K562 (cell line): ENCODE data around the gene ZBTB20. TPM values are rescaled to one million over a fixed set of nuclear protein-coding genes. Genes with fewer than 3 reads are reported as not detected.

ENCODE experiments used
- ATAC-seq: fragments of 200-7000 bp; cut with Tn5 transposase; 3 replicates; pipeline ENCODE4 v1.9.1; 2020; ENCODE audit warnings: moderate library complexity
- BruUV-seq: library from RNA; stranded (reverse); fragments of 400-500 nt; replicated peaks from 2 replicates; lab custom pipeline; 2021; lab: Mats Ljungman, UMichigan
- CTCF ChIA-PET: fragments of 300-600 bp; formaldehyde crosslinking; extraction: SDS; loops from one replicate; lab custom pipeline; 2021; ENCODE audit warnings: low intra/inter-chr PET ratio; lab: Yijun Ruan, JAX
- POLR2A ChIA-PET: fragments of 300-600, 350-650 bp; sonication (Branson Sonifier 250); formaldehyde crosslinking; extraction: SDS; loops from one replicate; lab custom pipeline; 2021; ENCODE audit warnings: antibody characterized with exemption, inconsistent platforms; lab: Yijun Ruan, JAX
- DNase-seq, 4 experiments: peaks; one replicate each; pipeline versions ENCODE4 v3.0.0 to v3.0.0-alpha.2; 2011 to 2018; ENCODE audit warnings: low spot score in 3 of 4, mixed read lengths in 3 of 4; ENCODE audit errors: extremely low read depth in 1 of 4
- FAIRE-seq: peaks from 2 replicates; lab custom pipeline; 2011; peaks lifted over from hg19 to GRCh38; lab: Jason Lieb, UNC
- H2AFZ ChIP-seq: 2 replicates; pipeline ENCODE4 v1.6.0; 2011; ENCODE audit warnings: low read depth, low read length, control low read depth, inconsistent platforms
- H3K27ac ChIP-seq: fragments of 200-600 bp; 3 replicates; pipeline ENCODE4 v1.8.0; 2011; ENCODE audit warnings: low read depth, mild to moderate bottlenecking, control low read depth, inconsistent platforms, low read length, moderate library complexity, mixed read lengths; ENCODE audit errors: extremely low read depth
- H3K27me3 ChIP-seq, 2 experiments: fragments of 300-600 bp in 1 of 2; 2 replicates in 1 of 2; 3 replicates in 1 of 2; pipeline versions ENCODE4 v1.6.0 to v1.8.0; 2011; ENCODE audit warnings: inconsistent platforms in 2 of 2, low read length in 2 of 2, mild to moderate bottlenecking in 1 of 2, mixed read lengths in 1 of 2, moderate library complexity in 1 of 2; ENCODE audit not compliant: control insufficient read depth in 2 of 2, insufficient read depth in 2 of 2
- H3K36me3 ChIP-seq: fragments of 300-600 bp; 3 replicates; pipeline ENCODE4 v1.8.0; 2011; ENCODE audit warnings: mild to moderate bottlenecking, low read length, inconsistent platforms; ENCODE audit not compliant: control insufficient read depth, insufficient read depth
- H3K4me1 ChIP-seq, 2 experiments: fragments of 200-600 bp in 1 of 2; replicated peaks in 1 of 2; 2 replicates in 1 of 2; 3 replicates in 1 of 2; pipeline versions ENCODE4 v1.5.1 to v1.8.0; 2011; ENCODE audit warnings: inconsistent platforms in 2 of 2, low read length in 2 of 2, mild to moderate bottlenecking in 1 of 2, mixed read lengths in 1 of 2, moderate library complexity in 1 of 2; ENCODE audit not compliant: control insufficient read depth in 2 of 2, insufficient read depth in 2 of 2
- H3K4me2 ChIP-seq: 2 replicates; pipeline ENCODE4 v1.6.1; 2011; ENCODE audit warnings: low read length, control low read depth, inconsistent platforms, mixed read lengths; ENCODE audit not compliant: insufficient read depth
- H3K4me3 ChIP-seq: fragments of 200-600 bp; sonication (generic), shearing (Covaris generic); 2 replicates; pipeline ENCODE4 v1.5.1; 2016; ENCODE audit warnings: control low read depth, inconsistent platforms
- H3K79me2 ChIP-seq: fragments of 200-600 bp; 3 replicates; pipeline ENCODE4 v1.8.0; 2011; ENCODE audit warnings: low read length, inconsistent platforms; ENCODE audit not compliant: control insufficient read depth, insufficient read depth
- H3K9ac ChIP-seq, 2 experiments: 2 replicates each; pipeline versions ENCODE4 v1.6.0 to v1.6.1; 2011; ENCODE audit warnings: low read depth in 2 of 2, low read length in 2 of 2, control low read depth in 1 of 2, inconsistent platforms in 1 of 2, mild to moderate bottlenecking in 1 of 2, mixed read lengths in 1 of 2; ENCODE audit not compliant: insufficient read depth in 1 of 2
- H3K9me1 ChIP-seq: one replicate; pipeline ENCODE4 v1.6.0; 2011; ENCODE audit warnings: inconsistent platforms, mild to moderate bottlenecking, low read length, moderate library complexity; ENCODE audit not compliant: control insufficient read depth, insufficient read depth
- H3K9me3 ChIP-seq: replicated peaks from 2 replicates; pipeline ENCODE4 v1.5.1; 2011; ENCODE audit warnings: low read depth, low read length, inconsistent platforms; ENCODE audit not compliant: control insufficient read depth, insufficient read depth
- H4K20me1 ChIP-seq: replicated peaks from 2 replicates; pipeline ENCODE4 v1.6.1; 2011; ENCODE audit warnings: low read length, inconsistent platforms, mixed read lengths; ENCODE audit not compliant: control insufficient read depth, insufficient read depth
- BMI1 ChIP-seq: fragments of 150-350 bp; IDR thresholded peaks from 2 replicates; pipeline ENCODE4 v1.6.1; 2014; ENCODE audit warnings: low read length
- FIP1L1 ChIP-seq: fragments of 200-400 bp; formaldehyde crosslinking; IDR thresholded peaks from 2 replicates; pipeline ENCODE4 v1.6.1; 2018; ENCODE audit warnings: mild to moderate bottlenecking, low read depth, low read length; ENCODE audit not compliant: poor library complexity, severe bottlenecking
- IRF1 ChIP-seq: sonication (generic); formaldehyde crosslinking; IDR thresholded peaks from 2 replicates; pipeline ENCODE4 v1.8.0; 2022; ENCODE audit warnings: missing genetic modification reagents, mild to moderate bottlenecking, borderline replicate concordance
- NCOA4 ChIP-seq: fragments of 450-650 bp; IDR thresholded peaks from 2 replicates; pipeline ENCODE4 v1.6.1; 2018; ENCODE audit warnings: mild to moderate bottlenecking; ENCODE audit not compliant: partially characterized antibody
- NR2C2 ChIP-seq, 2 experiments: fragments of 200-800 bp in 1 of 2; sonication (Bioruptor generic) in 1 of 2; sonication (generic) in 1 of 2; formaldehyde crosslinking in 1 of 2; IDR thresholded peaks; 2 replicates each; pipeline versions ENCODE4 v1.6.1 to v1.8.0; 2016 to 2022; ENCODE audit warnings: mild to moderate bottlenecking in 1 of 2, missing compliant biosample characterization in 1 of 2, missing genetic modification characterization in 1 of 2, missing genetic modification reagents in 1 of 2
- POLR3A ChIP-seq: IDR thresholded peaks from 2 replicates; pipeline ENCODE4 v1.6.1; 2011; ENCODE audit warnings: borderline replicate concordance, mild to moderate bottlenecking, moderate library complexity; ENCODE audit not compliant: insufficient read length, insufficient read depth; ENCODE audit errors: extremely low read depth
- SMAD2 ChIP-seq: fragments of 150-350 bp; IDR thresholded peaks from 2 replicates; pipeline ENCODE4 v1.6.1; 2014; ENCODE audit warnings: low read depth, mild to moderate bottlenecking, low read length
- SPI1 ChIP-seq: IDR thresholded peaks from 2 replicates; pipeline ENCODE4 v1.6.1; 2011; ENCODE audit warnings: low read depth, low read length, control low read depth, borderline replicate concordance
- TBL1XR1 ChIP-seq, 2 experiments: IDR thresholded peaks; 2 replicates each; pipeline ENCODE4 v1.6.1; 2012; ENCODE audit warnings: improper control_type of control experiment in 2 of 2, low read length in 2 of 2, mild to moderate bottlenecking in 1 of 2
- ZNF436 ChIP-seq: fragments of 250-450, 450-650 bp; sonication (Bioruptor Pico); formaldehyde crosslinking; IDR thresholded peaks from 2 replicates; pipeline ENCODE4 v1.7.0; 2020; ENCODE audit warnings: mild to moderate bottlenecking
- ZNF449 ChIP-seq: fragments of 250-450 bp; sonication (Bioruptor Pico); IDR thresholded peaks from 2 replicates; pipeline ENCODE4 v1.8.0; 2022; ENCODE audit warnings: moderate library complexity, mild to moderate bottlenecking, inconsistent platforms
- WGBS: fragments of 100-300 bp; shearing (Covaris generic); methylation state at CpG from one replicate; pipeline ENCODE4 v1.1.6; 2016; ENCODE audit warnings: low coverage, mixed read lengths; ENCODE audit not compliant: insufficient coverage; ENCODE audit errors: missing lambda C conversion rate; 5-methylcytosine and 5-hydroxymethylcytosine counted together
- in situ Hi-C: fragments of 300-500 bp; cut with MboI; formaldehyde crosslinking; loops from 4 replicates; pipeline ENCODE4 v1.15.0; 2018; ENCODE audit warnings: inconsistent platforms, mixed read lengths
- intact Hi-C: fragments of 100-400 bp; cut with micrococcal nuclease; formaldehyde crosslinking; loops from 2 replicates; pipeline ENCODE4 v1.14.2; 2022
- polyA plus RNA-seq, 8 experiments: library from polyadenylated mRNA; depleted of rRNA in 4 of 8; stranded (reverse) in 5 of 8; unstranded in 3 of 8; fragments of >200 nt; fragmentation: Nextera tagmentation in 2 of 8; fragmentation: Illumina TruSeq in 1 of 8; extraction: Ambion mirVana in 2 of 8; extraction: Trizol in 1 of 8; gene quantifications; 2 replicates each; pipeline versions ENCODE4 v1.2.1 to v1.2.3, GENCODE V29; 2011 to 2014; ENCODE audit warnings: inconsistent platforms in 1 of 8, missing spikeins in 1 of 8
- total RNA-seq, 7 experiments: library from RNA; depleted of rRNA in 6 of 7; stranded (reverse); fragments of >200 nt in 6 of 7; fragmentation: Illumina TruSeq in 2 of 7; extraction: Trizol in 2 of 7; gene quantifications; 2 replicates each; pipeline versions ENCODE4 v1.2.1 to v1.2.3, GENCODE V29; 2011 to 2021; ENCODE audit warnings: low replicate concordance in 1 of 7
- TF ChIP-seq, protein P1 (sequence below): fragments of 450-650 bp; conservative IDR thresholded peaks from 2 replicates; pipeline ENCODE4 v1.6.1; 2016; ENCODE audit warnings: missing genetic modification characterization, low read depth, mild to moderate bottlenecking, control low read depth, missing compliant biosample characterization
- TF ChIP-seq, protein P2 (sequence below): fragments of 250-450 bp; sonication (Bioruptor Pico); IDR thresholded peaks from 2 replicates; pipeline ENCODE4 v1.8.0; 2021; ENCODE audit warnings: moderate library complexity, mild to moderate bottlenecking, inconsistent platforms

The ZBTB20 gene
- total and polyA plus RNA-seq, 9 of the 15 experiments (the other 6 are each of a cell fraction or from before 2014, with no cell fraction given), result 0.17 to 1.7 (median 0.45) TPM

DNA sequence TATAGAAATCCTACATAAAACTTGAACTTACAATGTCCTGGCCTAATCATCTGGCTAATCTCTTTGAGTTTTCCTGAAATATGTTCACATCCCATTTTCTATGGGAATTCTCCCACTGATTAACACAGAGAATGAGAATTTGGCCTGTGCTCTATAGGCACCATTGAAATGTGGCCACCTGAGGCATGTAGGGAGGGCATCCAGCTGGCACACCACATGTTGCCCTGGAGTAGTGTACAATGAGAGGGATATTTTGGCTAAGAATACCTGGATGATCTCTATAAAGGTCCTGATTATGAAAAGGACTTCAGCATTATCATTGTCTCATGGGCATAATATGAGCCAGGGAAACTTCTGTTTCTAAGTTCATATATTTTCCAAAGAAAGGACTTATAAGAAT, 324.0 kb downstream of the ZBTB20 start (continued):
- TF ChIP-seq IRF1 (CRISPR knock-in tag), result no peak

- Histone ChIP-seq H3K4me3 (no peak overlapping the region), H3K27ac (no peak overlapping the region), H3K4me1 (no peaks in the 10 kb centered on the region), H4K20me1 (no peaks in the 10 kb centered on the region), H3K36me3 (no peaks in the 10 kb centered on the region), H3K27me3 (no peaks in the 10 kb centered on the region), H3K9me1 (no peaks in the 10 kb centered on the region), H3K4me2 (no peak overlapping the region), H3K9me3 (no peaks in the 10 kb centered on the region), H3K9ac (no peak overlapping the region), H3K79me2 (no peaks in the 10 kb centered on the region), H2AFZ (no peak overlapping the region)
- POLR2A ChIA-PET, result no interaction called here
- ATAC-seq, result no peak
- CTCF ChIA-PET, result no interaction called here
- BruUV-seq, result no TSS peak
- no peak for FAIRE-seq
- intact Hi-C loops, result no loop called here
- in situ Hi-C loops, result no loop called here
- whole genome bisulfite sequencing, result 14% methylated on average over 2 of the region's 2 CpGs
- no peak for DNase-seq
- TF ChIP-seq NCOA4 (no peak), ZNF449 (CRISPR knock-in tag) (no peak), POLR3A (no peak), ZNF436 (no peak), NR2C2 (CRISPR knock-in tag; IDR thresholded peaks at IDR 0.05) (no peak), NR2C2 (tag; IDR thresholded peaks at IDR 0.05) (no peak), FIP1L1 (no peak), SMAD2 (no peak), TBL1XR1 (IDR thresholded peaks at IDR 0.05; ENCODE audit: low read length in 2 of 2) (no peak), BMI1 (no peak), SPI1 (no peak)
- TF ChIP-seq, protein P1, sequence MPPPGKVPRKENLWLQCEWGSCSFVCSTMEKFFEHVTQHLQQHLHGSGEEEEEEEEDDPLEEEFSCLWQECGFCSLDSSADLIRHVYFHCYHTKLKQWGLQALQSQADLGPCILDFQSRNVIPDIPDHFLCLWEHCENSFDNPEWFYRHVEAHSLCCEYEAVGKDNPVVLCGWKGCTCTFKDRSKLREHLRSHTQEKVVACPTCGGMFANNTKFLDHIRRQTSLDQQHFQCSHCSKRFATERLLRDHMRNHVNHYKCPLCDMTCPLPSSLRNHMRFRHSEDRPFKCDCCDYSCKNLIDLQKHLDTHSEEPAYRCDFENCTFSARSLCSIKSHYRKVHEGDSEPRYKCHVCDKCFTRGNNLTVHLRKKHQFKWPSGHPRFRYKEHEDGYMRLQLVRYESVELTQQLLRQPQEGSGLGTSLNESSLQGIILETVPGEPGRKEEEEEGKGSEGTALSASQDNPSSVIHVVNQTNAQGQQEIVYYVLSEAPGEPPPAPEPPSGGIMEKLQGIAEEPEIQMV, result no peak
- TF ChIP-seq, protein P2, sequence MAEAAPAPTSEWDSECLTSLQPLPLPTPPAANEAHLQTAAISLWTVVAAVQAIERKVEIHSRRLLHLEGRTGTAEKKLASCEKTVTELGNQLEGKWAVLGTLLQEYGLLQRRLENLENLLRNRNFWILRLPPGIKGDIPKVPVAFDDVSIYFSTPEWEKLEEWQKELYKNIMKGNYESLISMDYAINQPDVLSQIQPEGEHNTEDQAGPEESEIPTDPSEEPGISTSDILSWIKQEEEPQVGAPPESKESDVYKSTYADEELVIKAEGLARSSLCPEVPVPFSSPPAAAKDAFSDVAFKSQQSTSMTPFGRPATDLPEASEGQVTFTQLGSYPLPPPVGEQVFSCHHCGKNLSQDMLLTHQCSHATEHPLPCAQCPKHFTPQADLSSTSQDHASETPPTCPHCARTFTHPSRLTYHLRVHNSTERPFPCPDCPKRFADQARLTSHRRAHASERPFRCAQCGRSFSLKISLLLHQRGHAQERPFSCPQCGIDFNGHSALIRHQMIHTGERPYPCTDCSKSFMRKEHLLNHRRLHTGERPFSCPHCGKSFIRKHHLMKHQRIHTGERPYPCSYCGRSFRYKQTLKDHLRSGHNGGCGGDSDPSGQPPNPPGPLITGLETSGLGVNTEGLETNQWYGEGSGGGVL, result no peak
These were observed 331.0 kb downstream of the ZBTB20 start for GRCh38 chr3:114816052-114816451.
